IMR-90 (cell line): ENCODE data around the gene CLCA2.

Experiments used
- MAZ ChIP-seq: IDR thresholded peaks from 2 replicates; pipeline ENCODE4 v1.6.1; 2012; ENCODE audit warnings: low read depth, mild to moderate bottlenecking, low read length, improper control_type of control experiment, moderate library complexity, borderline replicate concordance
- NFE2L2 ChIP-seq: fragments of 150-350 bp; IDR thresholded peaks from 2 replicates; pipeline ENCODE4 v1.6.1; 2016; ENCODE audit warnings: low read depth, mild to moderate bottlenecking, low read length
- POLR2A ChIP-seq: IDR thresholded peaks from 2 replicates; pipeline ENCODE4 v1.6.1; 2012; ENCODE audit warnings: mild to moderate bottlenecking, low read depth, low read length
- SMC3 ChIP-seq: fragments of 150-350 bp; IDR thresholded peaks from 2 replicates; pipeline ENCODE4 v1.6.1; 2016; ENCODE audit warnings: low read depth, mild to moderate bottlenecking, antibody characterized with exemption, low read length, moderate library complexity
- TF ChIP-seq, protein P1 (sequence below): conservative IDR thresholded peaks from 2 replicates; pipeline ENCODE4 v1.5.1; 2012; ENCODE audit warnings: mild to moderate bottlenecking, low read depth, low read length, improper control_type of control experiment

DNA sequence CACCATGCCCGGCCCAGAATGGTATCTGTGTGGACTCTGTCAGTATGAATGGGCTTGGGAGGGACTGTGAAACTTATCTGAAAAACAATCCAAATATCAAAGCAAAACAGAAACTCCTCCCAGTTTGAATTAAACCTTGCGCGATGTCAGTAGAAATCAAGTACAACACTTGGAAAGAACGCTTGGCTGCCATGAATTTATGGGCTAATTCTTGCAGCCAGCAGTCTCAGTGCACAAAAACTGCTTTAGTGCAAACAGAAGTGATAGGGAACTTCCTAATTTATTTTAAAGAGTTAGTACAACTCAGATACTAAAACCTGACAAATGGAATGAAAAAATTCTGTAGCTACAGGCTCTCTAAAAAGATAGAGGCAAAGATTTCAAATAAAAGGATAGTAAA is 53.3 kb downstream of the CLCA2 start:
- TF ChIP-seq SMC3 (no peak), POLR2A (no peak), MAZ (no peak), NFE2L2 (no peak)
- TF ChIP-seq, protein P1, sequence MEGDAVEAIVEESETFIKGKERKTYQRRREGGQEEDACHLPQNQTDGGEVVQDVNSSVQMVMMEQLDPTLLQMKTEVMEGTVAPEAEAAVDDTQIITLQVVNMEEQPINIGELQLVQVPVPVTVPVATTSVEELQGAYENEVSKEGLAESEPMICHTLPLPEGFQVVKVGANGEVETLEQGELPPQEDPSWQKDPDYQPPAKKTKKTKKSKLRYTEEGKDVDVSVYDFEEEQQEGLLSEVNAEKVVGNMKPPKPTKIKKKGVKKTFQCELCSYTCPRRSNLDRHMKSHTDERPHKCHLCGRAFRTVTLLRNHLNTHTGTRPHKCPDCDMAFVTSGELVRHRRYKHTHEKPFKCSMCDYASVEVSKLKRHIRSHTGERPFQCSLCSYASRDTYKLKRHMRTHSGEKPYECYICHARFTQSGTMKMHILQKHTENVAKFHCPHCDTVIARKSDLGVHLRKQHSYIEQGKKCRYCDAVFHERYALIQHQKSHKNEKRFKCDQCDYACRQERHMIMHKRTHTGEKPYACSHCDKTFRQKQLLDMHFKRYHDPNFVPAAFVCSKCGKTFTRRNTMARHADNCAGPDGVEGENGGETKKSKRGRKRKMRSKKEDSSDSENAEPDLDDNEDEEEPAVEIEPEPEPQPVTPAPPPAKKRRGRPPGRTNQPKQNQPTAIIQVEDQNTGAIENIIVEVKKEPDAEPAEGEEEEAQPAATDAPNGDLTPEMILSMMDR: no peak
